Activated T-cell treated with anti-CD3 and anti-CD28 coated beads for 24 hours (primary cell): ENCODE measurements around the gene HSD17B8.
"Not testable (repeated sequence)": the region's sequence is repeated elsewhere in the genome, so short reads cannot be mapped to it uniquely, and the experiment has no call there.

Experiments used
- DNase-seq: peaks from one replicate; pipeline ENCODE4 v3.0.0-alpha.2; 2020; ENCODE audit warnings: low read depth

The HSD17B8 gene

DNA sequence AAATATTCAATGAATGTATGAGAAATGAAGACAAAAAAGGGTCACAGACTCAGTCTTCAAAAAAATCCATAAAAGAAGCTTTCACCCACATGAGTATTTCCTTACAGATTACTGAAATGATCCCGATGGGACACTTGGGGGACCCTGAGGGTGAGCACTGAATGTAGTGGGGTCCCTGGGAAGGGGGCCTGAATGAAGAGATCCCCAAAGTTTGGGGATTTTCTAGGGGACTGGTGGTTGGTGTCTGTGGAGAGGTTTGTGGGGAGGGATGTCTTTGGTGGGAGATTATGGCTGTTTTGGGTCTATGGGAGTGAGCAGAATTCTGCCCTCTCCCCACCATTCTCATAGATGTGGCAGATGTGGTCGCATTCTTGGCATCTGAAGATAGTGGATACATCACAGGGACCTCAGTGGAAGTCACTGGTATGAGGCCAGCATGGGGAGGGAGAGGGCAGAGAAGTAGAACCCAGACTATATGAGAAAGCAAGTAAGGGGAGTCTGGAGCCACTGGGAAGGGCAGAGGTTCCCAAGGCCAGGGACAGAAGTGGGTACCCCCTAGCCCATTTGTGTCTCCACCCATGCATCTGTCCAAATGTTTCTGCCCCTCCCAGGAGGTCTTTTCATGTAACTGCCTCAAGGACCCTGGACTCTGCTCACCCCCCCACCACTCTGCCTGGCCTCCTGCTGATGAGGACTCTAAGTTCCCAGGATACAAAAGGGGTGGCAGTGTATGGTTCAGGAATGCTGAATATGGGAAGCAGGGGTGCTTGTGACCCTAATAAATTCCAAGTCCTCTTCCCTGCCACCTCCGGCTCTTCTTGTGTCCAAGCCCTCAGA, 1.8 kb downstream of the HSD17B8 start:
- DNase-seq, result no peak

DNA sequence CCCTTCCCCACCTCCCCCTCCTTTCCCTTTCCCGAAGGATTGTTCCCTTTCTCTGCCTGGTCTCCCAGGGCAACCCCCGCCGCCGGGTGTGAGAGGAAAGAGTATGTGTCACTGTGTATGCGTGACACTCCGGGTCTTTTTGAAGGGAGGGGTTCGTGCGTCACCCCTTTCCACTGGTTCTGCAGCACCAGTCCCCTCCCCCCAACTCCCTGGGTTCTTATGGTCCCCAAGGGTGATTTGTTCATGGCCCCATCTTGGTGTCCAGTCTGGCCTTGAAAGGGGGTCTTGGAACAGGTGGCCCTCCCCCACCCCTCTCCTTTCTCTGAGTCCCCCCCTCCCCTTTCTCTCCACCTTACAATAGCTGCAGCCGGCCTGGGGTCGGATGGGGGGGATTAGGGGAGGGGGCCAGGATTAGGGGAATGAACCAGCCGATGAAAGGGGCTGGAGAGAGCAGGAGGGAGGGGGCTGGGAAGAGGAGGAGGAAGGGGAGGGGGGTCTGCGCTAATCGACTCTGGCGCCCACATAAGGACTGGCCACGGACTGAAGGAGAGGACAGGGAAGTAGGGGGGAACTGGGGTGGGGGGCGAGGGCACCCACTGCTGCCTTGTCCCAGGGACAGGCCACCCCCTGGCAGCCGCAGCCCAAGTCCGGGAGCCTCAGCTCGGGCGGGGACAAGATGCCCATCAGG, 2.6 kb downstream of the HSD17B8 start:
- no peak for DNase-seq

DNA sequence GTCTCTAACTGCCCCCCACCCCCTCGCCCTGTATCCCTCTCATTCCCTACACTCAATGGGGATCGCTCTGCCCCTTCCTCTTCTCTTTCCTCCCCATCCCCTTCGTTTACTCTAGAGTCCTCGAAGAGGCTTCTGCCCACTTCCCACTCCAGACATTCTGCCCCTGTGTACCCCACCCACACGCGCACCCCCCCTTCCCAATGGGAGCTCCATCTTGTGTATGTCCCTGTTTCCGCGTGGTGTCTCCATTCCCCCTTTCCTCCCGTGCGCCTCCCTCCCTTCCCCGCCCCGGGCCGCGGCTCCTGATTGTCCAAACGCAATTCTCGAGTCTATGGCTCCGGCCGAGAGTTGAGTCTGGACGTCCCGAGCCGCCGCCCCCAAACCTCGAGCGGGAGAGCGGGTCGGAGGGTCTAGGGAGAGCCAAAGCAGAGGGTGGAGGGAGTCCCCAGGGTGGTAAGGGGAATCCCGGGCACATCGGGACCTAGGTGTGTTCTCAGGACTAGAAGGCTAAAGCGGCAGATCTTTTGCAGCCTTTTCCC, 3.2 kb downstream of the HSD17B8 start:
- no peak for DNase-seq

DNA sequence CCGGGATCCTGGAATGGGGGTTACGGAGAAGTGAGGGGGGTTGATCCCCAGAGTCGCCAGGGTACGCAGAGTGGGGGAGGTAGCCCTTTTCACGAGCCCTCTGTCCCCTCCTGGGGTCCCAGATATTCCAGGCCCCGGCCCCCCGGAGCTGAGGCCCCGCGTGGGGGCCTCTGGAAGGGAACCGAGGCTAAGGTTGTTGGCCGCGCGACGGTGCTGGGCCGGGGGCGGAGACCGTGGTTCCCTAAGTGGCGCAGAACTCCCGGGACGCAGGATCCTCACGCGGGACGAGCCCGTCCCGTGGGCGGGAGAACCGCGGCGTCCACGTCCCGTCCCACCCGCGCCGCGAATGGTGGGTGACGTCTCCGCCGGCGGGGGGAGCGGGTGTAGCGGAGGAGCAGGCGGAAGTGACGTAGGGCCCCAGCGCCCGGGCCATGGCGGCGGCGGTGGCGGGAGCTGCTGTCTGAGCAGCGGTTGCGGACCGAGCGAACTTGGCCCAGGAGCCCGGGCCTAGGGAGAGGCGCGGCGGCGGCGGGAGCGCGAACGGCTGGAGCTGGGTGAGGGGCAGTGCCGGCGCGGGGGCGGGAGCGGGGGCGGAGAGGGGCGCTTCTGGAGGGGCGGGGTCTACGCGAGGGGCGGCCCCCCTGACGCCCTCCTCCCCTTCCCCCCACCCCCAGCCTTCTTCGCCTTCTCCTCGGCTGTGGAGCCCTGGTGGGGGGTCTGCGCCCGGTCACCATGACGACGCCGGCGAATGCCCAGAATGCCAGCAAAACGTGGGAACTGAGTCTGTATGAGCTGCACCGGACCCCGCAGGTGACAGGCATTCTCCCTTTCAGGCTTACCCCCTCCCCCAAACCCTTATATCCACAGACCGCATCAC, 3.9 kb downstream of the HSD17B8 start, which contains the start of gene RING1:
Gene RING1, plus strand, starts transcription at position 410 of the 877 bp plus-strand sequence. Its CDS starts 323 bp downstream, at position 733.
- peak; percentile 81 for DNase-seq

DNA sequence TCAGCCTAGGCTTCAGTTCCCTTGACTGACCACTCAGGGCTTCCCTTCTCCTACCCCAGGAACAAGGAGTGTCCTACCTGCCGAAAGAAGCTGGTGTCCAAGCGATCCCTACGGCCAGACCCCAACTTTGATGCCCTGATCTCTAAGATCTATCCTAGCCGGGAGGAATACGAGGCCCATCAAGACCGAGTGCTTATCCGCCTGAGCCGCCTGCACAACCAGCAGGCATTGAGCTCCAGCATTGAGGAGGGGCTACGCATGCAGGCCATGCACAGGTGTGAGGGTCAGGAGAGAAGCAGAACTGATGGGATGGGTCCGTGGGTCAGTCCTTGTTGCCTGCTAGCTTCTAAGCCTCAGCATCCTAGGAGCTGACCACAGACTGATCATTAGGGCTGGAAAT, 5.4 kb downstream of the HSD17B8 start:
- DNase-seq, result no peak

DNA sequence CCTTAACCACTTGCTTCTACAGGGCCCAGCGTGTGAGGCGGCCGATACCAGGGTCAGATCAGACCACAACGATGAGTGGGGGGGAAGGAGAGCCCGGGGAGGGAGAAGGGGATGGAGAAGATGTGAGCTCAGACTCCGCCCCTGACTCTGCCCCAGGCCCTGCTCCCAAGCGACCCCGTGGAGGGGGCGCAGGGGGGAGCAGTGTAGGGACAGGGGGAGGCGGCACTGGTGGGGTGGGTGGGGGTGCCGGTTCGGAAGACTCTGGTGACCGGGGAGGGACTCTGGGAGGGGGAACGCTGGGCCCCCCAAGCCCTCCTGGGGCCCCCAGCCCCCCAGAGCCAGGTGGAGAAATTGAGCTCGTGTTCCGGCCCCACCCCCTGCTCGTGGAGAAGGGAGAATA, 6.7 kb downstream of the HSD17B8 start:
- no peak for DNase-seq

DNA sequence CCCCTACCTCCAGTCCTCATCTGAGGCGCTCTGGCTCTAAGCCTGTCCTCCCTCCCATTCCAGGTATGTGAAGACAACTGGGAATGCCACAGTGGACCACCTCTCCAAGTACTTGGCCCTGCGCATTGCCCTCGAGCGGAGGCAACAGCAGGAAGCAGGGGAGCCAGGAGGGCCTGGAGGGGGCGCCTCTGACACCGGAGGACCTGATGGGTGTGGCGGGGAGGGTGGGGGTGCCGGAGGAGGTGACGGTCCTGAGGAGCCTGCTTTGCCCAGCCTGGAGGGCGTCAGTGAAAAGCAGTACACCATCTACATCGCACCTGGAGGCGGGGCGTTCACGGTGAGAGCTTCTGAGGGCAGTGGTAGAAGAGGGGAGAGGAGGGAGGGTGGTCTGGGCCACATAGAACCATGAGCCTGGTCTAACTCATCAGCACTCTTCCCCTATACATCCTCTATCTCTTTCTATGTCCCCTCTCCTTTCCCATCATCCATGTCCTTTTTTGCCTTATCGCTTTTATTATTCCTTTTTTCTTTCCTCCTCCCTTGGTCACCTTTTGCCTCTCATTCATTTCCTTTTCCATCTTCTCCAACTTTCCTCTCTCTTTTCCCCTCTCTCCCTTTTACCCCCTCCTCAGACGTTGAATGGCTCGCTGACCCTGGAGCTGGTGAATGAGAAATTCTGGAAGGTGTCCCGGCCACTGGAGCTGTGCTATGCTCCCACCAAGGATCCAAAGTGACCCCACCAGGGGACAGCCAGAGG, 7.4 kb downstream of the HSD17B8 start:
- no peak for DNase-seq

DNA sequence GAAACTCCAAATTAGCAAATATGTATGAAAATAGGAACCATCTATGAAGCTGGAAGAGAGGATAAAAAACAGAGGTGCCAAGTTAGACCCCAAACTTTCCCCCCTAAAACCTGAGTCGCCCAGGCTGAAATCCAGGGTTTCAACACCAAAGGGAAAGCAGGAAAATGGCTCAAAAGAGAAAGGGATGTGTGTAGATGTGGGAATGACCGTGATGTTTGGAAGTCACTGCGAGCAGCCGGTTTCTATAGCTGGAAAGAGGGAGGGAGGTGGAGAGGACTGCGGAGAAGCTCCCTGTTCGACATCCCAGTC, 8.4 kb downstream of the HSD17B8 start:
- no peak for DNase-seq

DNA sequence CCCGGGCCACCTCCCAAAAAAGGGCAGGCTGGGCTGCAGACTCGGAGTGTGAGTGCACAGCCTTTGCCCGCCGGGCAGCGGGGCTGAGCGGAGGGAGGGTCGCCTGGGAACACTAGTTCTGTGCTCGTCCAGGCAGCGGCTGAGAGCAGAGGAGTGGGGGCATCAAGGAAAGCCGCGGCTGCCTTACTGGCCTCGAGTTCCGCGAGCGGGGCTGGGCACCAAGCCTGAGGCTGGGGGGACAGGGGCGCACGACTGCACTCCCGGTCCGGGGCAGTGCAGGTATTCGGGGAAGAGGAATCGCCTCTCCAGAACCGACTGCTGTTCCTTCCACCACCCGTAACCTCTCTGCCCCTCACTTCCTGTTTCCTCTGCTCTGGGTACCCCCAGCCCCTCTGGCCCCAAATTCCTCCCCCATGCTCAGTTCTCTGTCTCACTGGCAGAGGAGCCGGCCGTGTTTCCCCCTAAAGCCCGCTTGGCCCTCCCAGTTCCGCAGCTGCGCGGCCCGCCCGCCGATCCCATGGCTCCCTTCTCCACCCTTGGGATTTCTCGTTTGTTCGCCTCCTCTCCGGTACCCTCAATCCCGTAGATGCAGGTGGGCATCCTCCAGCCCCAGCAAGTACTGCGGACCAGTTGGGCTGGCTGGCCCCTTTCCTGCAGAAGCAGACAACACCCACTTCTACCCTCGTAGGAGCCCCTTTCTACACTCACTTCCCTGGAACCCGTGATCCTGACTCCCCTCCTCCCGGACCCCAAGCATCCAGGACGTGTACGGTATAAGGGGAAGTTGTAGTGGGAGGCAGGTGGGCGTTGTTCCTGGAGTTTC, 8.9 kb downstream of the HSD17B8 start:
- DNase-seq, result no peak

DNA sequence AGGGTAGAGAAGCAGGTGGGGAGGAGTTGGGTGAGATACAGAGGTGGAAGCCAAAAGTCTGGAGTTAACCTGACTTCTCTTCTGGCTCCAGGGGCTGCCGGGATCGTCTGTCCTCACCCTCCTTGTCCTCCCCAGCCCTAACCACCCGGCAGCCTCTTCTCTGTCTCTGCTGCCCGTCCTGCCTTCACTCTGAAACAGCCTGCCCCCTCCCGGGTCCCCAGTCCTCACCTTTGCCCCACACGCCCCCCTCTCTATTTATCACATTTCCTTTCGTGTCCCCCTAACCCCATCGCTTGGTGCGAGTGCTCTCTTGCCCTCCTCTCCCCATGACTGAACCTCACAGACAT, 9.5 kb downstream of the HSD17B8 start:
- DNase-seq, result no peak

DNA sequence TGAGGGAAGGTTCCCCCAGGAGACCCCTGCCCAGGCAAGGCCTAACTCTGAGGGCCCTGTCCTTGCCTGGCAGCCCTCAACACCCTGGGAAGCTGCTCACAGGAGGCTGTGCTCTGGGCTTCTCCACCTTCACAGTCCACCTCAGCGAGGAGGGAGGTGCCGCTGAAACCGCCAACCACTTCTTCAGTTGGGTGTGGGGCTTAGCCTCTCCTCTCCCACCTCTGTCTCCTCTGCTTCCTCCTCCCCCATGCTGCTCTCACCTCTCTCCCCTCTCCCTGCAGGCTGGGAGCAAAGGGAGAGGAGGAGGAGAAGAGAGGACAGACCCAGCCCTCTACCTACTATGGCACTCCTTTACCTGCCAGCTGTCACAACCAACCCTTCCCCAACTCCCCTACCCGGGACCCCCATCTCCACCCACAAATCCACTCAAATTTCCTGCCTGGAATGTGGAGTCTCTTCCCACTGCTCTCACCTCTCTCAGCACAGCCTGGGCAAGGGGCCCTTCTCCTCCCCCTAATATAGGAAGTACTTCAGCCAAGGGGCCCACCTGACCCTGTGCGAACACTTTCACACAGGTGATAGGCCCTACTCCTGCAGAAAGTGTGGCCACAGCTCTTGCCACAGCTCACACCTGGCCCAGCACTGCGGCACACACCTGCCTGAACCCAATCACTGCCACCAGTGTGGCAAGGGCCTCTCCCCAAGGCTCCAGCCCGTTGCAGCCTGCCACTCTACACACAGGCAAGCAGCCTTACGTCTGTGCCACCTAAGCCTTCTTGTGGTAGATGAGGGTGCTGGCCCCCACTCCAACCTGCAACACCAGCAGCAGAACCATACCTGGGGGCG, 11.0 kb downstream of the HSD17B8 start:
- DNase-seq, result no peak

DNA sequence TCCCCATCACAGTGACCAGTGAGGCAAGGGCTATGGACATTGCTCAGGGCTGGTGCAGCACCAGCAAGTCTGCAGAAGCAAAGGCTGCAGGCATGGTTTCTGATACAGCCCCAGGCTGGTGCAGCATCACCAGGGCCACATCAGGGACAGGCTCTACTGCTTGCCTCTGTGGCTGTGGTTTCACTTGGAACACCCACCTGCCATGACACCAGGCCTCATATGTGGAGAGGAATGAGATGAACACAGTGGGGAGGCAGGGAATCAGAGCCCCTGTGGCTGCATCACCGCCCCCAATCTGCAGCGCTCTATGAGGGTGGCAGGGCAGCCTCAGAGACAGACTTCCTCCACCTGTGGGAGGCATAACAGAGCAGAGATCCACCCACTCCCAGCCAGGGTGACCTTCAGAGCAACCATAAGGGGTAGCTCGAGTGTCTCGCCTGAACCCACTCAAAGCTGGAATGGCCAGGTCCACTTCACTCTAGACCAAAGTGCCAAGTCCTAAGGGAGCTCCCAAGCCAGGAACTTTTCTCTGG, 11.7 kb downstream of the HSD17B8 start:
- no peak for DNase-seq

DNA sequence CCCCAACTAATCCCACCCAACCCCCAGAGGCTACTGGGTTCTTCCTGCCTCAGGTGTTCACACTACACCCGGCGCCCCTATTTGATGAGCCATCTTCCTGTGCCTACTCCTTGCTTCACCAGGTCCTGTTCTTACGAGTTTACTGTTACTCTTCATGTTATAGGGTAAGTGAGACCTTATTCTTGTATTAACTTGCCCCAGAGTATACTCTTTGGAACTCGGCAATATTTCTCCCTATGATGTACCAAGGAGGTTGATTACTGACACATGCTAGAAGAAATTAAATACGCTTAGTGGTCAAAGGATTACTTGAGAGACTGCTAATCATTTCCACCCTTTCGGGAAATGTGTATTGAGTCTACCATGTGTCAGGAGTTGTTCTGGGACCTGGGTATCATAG, 12.8 kb downstream of the HSD17B8 start:
- no peak for DNase-seq

DNA sequence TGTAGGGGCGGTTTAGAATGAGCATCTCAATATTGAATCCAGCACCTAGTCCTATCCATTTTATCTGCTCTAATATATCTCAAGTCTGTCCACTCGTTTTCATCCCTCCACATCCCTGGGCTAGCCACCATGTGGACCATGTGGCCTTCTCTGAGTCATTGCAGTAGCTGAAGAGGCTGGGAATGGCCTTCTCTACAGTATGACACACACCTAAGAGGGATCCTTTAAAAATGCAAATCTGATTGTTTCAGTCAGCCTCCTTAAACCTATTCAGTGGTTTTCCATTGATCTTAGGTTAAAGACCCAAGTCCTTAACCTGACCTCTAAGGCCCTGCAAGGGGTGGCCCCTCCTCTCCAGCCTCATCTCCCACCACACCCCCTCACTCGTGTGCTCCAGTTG, 13.2 kb downstream of the HSD17B8 start:
- DNase-seq, result no peak

DNA sequence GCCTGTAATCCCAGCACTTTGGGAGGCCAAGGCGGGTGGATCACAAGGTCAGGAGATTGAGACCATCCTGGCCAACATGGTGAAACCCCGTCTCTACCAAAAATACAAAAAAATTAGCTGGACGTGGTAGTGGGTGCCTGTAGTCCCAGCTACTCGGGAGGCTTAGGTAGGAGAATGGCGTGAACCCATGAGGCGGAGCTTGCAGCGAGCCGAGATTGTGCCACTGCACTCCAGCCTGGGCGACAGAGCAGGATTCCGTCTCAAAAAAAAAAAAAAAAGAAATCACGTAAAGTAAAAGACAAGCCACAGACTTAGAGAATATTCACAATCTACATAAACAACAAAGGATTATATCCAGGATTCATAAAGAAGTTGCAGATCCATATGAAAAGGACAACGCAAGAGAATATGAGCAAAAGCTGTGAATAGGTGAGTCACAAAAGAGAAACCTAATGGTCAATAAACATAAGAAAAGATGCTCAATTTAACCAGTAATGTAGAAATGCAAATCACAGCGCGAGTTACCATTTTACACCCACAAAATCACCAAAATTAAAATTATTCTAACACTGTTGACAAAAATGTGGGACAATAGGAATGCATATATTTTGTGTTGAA, 22.2 kb downstream of the HSD17B8 start:
- DNase-seq, result not testable (repeated sequence)

DNA sequence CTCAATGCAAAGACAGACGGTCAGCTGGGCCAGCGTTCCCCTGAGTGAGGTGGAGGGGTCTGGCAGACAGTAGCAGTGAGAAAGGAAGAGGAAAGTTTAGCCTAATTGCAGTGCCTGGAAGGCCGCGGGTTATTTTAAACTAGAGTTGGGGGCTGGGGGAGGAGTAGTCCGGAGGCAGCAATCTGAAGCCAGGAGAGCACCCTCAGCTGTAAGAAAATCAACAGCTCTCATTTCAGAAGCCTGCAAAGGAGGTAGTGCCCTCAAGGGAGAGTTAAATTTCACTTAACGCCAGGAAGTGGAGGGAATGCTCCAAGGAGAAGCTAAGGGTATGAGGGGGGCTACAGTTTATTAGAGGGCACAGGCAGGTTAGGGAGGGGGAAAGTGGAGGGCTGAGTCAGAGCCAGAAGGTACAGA, 30.8 kb downstream of the HSD17B8 start:
- DNase-seq, result no peak

DNA sequence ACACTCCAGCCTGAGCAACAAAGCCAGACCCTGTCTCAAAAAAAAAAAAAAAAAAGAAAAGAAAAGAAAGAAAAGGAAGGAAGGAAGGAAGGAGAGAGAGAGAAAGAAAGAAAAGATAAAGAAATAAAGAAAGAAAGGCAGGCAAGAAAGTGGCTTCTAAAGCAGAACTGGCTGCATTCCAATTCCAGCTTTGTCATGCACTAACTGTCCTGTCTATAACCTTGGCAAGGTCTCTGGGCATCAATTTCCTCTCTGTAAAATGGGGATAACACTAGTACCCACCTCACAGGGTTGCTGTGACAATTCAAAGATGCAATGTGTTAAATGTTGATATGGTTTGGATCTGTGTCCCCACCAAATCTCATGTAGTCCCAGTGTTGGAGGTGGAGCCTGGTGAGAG, 31.9 kb downstream of the HSD17B8 start:
- no peak for DNase-seq

DNA sequence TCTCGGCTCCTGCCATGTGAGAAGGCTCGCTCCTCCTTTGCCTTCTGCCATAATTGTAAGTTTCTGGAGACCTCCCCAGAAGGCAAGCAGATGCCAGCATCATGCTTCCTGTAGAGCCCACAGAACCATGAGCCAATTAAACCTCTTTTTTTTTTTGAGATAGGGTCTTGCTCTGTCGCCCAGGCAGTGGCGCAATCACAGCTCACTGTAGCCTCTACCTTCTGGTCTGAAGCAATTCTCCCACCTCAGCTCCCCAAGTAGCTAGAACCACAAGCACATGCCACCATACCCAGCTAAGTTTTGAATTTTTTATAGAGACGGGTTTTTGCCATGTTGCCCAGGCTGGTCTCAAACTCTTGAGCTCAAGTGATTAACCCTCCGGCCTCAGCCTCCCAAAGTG, 32.4 kb downstream of the HSD17B8 start:
- no peak for DNase-seq

DNA sequence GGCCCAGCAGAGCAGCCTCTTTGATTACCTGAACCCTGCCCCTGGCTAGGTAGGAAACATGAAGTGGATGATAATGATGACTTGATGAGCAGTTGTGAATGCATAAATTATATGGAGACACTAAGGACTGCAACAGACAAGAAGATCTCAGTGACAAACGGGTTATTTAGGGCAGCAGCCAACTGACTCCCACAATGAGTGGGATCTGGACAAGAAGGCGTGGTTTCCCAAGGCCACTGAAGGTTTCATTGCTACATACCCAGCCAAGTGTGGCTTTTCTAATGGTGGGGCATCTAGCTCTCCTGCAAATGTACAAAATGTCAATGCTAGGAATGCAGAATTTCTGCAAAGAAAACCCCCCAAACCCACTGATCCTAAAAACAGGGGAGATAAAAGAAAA, 33.3 kb downstream of the HSD17B8 start:
- DNase-seq, result no peak
